ENCODE data around the gene SPOP.
"Not testable (repeated sequence)": the region's sequence is repeated elsewhere in the genome, so short reads cannot be mapped to it uniquely, and the experiment has no call there.

SPOP gene

DNA sequence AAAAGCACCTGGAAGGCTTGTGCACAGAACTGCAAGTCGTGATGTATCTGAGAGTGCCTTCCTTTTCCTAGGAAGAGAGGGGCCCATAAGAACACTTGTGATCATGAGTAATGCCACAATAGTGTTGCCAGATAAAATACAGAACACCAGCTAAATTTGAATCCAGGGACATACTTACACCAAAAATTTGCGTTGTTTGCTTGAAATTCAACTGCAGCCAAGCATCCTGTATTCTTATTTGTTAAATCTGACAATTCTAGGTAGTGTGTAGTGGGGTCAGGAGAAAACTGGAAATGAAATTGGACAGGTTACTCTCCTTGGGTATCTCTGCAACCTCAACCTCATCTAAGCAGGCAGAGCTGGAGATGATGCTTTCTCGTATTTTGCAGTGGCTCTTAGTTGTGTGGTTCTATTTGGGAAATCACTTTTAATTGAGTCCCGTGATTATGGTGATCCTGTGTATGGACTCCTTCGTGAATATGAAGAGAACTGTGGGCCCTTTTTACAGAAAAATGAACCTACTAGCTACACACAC, 17.9 kb upstream of the SPOP start:
- DNase-seq (ENCODE audit: low read depth in 2 of 2): no peak

DNA sequence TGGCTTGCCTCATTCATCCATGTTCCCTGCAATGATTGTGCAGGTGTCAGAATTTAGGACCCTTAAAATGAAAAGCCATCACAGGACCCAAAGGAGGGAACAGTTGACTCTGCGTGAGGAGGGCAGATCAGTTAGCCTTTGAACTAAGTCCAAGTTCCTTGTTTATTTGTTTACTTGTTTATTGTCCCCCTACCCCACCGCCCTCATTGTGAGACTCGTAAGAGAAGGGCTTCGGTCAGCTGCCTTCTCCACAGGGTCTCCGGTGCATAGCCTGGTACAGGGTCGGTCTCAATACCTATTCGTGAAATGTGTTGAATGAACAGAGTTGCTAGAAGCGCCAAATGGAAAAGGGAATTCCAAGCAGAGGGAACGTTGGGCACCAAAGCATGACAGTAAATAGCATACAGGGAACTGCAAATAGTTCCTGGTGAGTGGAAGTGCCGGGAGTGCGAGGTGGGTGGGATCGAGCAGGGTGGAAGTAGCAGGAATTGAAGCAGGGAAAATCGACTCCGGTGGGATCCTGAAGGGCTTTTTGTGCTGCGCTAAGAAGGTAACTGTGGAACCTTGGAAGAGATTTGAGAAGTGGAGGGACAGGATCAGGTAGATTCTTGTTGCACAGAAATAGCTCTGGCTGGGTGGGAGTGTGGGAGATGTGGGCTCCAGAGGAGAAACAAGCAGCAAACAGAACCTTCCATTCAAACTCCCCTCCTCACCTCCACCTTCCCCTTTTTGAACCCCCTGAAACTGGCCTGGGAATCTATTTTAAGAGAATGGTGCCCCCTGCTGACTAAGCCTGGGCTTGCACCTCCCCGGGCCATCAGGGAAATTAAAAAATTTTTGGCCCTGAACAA, 17.2 kb upstream of the SPOP start:
- peak; percentile 36 to 66 for DNase-seq (ENCODE audit: low read depth in 2 of 2)

DNA sequence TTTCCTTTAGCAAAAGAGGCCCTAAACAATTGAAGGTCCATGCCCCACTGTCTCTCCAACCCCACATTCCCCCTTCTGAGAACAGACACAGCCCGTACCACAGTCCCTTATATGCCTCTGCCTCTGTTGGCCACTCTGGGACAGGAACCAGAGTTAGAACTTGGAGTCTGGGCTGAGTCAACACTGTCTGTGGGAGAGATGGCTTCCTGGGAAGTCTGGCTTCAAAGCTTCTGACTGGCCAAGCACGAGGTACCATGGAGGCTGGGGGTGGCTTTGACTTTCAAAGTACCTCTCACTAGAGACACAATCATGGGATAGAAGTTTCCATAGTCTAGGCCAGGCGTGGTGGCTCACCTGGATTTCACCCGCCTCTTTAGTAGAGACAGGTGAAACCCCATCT, 14.9 kb upstream of the SPOP start:
- DNase-seq (ENCODE audit: low read depth in 2 of 2): no peak

DNA sequence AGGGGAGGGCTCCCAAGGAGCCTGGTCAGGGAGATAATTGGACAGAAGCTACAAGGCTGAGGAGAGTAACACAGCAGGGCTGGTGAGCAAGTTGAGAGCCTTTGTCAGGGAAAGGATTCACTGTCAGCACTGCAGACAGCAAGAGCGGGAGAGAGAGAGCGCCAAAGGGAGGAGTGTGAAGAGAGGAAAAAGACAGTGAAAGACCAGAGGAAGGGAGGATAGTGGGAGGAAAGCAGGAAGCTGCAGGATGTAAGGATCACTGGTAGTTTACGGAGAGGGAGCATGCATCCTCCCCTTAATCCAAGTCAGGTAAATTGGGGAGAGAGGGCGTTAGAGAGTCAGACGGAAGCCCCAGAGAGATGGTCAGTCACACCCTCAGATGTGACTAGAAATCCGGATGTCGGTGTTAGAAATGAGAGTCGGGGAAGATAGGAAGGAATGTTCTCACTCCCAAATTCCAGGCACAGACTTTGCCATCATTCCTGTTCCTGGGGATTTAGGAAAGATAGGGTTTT, 13.8 kb upstream of the SPOP start:
- no peak for DNase-seq (ENCODE audit: low read depth in 2 of 2)

DNA sequence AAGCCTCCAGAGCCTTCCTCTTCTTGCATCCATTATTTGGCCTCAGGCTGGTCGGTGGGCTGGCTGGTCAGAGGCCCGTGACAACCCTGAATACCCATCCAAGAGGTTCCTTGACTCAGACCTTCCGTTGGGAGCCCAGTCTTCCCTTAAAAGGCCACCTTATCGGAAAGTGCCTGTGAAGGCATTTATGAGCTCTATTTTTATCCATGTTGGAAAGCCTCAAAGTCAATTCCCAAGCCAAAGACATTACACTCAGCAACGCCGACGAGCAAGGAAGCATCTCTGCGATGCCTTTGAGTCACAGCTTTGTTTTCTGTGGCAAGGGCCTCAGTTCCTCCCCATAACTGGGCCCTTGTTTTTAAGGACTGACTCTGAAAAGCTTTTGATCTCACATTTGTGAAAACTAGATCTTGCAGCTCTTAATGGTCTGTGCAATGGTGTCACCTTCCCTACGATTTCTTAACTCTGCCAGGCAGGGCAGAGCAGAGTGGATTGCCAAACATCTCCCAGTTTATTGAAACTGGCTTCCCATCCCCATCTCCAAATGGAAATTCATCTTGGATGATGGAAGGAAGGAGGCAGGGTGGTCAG, 13.3 kb upstream of the SPOP start:
- DNase-seq (ENCODE audit: low read depth in 2 of 2): no peak

DNA sequence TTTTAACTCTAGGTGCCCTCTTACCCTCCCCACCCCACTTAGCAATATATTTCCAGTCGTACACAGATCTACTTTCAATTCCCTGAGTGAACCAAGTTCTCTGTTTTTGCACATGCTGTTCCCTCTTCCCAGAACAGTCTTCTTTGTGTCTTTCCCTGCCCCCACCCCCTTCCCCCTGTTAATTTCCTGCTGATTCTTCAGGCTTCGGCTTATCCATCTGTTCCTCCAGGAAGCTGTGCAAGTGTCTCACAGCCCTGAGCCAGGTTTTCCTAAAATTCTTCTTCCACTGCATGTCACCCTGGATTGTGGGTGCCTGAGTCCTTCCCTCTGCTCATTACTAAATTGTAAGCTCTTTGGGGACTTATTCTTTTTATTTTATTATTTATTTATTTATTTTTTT, 12.4 kb upstream of the SPOP start:
- DNase-seq (ENCODE audit: low read depth in 2 of 2): no peak

DNA sequence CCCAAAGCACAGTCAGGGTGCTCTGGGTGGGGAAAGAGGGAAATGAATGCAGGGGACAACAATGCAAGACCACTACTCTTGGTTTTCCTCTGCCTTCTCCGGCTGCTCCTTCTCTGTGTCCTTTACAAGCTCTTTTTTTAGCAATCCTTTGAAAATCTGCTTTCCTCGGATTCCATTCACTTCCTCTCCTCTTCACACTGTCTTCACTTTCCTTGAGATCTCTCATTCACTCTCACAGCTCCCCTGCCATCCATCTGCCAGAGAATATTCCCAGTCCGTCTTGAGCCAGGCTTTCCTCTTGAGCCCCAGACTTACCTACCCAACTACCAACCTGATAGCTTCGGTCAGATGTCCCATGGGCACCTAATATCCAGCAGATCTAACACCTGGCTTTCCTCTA, 11.0 kb upstream of the SPOP start:
- DNase-seq (ENCODE audit: low read depth in 2 of 2): no peak

DNA sequence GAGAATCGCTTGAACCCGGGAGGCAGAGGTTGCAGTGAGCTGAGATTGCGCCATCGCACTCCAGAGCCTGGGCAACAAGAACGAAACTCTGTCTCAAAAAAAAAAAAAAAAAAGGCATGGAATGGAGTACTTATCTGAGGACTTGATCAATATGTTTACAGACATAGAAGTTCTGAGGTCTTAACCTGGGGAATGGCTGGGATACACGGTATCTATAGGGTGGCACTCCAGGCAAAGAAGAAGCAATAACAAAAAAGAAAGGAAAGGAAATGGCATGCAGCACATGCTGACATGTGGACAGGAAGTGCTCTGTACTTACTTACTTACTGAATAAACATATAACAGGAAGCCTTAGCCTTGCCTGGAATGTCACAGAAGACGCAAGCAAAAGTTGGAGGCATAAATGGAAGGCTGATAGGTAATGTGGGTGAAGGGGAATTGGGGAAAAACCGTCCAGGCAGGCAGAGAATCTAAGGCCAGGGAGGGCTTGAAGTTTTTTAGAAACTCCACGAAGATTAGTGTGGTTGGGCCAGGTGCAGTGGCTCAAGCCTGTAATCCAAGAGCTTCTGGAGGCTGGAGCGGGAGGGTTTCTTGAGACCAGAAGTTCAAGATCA, 10.1 kb upstream of the SPOP start:
- no peak for DNase-seq (ENCODE audit: low read depth in 2 of 2)

DNA sequence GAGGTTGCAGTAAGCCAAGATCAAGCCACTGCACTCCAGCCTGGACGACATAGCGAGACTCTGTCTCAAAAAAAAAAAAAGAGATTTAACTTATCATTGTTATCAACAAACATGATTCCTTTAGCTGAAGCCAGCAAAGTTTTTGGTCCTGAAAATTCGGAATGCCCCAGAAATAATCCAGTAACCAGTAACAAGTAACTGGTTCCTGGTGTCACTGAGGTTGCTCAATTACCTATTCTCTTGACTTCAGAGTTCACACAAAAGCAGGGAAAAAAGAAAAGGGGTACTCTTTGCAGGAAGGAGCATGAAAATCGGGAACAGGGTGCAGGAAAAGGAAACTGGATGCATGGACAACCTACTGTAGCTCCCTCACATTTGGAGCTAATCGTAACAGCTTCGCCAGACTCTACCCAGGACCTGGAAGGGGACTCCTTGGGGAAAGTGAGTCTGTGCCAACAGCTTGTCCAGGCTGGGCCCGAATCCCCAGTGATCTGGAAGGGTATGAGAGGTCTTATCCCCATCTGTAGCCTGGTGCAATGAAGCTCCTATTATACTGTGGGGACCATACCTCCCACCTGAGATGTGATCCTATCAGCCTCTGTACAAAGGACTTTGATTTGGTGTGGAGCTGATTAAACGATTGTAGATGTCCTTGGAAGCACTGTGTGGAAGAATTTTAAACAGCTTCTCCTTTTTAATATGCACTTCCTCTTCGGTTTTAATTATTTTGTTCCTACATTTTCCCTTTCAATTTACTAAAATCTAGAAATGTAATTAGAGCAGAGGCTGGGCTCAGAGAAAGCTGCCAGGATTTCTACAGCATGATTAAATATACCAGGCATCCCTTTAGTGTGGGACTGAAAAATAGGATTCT, 3.4 kb upstream of the SPOP start:
- no peak for DNase-seq (ENCODE audit: low read depth in 2 of 2)

DNA sequence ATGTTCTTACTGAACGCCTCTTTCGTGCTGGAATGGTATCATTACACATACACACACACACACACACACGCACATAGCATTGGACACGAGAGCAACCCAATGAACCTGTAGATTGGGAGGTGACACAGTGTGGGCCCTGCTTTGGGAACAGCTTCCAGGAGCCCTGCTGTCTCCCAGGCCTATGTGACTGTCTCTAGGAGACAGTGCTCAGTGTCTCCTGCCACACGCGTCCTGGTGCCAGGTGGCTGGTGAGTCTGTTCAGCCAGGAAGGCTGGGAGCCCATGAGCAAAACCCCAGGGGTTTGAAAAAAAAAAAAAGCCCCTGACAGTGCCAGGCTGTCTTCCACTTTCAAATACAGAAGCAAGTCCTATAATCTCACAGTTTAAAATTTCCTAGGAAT, 2.4 kb upstream of the SPOP start:
- no peak for DNase-seq (ENCODE audit: low read depth in 2 of 2)

DNA sequence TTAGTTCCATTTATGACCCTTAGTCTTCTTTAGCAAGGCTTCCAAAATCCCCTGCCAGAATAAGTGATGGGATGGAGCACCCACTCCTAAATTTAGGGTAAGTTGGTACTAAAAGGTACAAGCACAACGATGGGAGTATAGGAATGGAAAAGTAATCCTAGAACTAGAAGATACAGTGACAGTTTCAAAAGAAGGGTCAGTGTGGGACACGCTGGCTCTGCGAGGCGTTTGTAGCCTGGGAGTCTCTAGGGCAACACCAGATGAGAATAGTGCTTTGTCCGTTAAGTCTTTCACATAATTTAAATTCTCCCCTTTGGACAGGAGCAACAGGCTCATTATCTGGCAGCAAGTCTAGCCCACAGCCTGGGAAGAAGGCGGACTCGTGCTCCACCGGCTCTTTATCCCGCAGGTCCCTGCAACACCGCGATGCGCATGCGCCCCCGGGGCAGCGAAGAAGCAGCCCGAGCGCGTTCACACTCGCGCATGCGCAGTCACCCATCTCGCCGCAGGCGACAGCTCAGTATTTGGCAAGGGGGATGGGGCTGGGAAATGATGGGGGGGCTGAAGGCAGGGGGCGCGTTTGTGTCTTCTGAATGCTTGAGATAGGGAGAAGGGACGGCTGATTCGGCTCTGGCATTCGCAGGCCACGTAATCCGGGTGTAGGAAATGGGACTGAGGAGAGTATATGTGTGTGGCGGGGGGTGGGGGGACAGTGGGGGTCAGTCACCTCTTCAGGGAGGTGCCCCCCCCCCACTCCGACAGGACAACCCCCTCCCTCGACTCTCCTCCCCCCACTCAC, 564 bp downstream of the SPOP start:
- peak; percentile 95 to 96 for DNase-seq (ENCODE audit: low read depth in 2 of 2)

DNA sequence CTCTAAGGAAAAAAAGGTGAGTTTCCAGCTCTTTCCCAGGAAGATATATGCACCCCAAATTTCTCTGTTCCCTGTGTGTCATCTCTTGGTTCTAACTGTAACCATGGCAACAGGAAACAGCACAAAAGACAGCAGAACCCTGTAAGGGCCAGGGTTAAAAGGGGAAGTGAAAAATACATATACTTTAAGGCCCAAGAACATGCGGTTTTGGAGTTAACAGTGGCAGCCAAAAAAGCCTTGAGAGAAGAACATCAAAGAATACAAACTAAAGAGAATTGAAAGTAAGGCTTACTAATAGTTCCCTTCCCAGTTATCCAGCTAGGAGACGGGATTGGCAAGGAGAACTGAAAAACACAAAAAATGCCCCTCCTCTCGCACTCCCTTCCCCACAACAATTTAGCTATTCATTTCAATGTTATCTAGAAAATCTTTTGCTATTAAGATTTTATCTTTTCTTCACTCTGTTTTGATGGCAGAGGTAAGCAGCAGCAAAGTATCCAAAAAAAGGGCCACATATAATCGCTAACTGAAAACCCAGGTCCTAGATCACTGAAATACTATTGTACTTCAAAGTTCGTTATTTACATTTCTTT, 1.5 kb downstream of the SPOP start:
- DNase-seq (ENCODE audit: low read depth in 2 of 2): no peak

DNA sequence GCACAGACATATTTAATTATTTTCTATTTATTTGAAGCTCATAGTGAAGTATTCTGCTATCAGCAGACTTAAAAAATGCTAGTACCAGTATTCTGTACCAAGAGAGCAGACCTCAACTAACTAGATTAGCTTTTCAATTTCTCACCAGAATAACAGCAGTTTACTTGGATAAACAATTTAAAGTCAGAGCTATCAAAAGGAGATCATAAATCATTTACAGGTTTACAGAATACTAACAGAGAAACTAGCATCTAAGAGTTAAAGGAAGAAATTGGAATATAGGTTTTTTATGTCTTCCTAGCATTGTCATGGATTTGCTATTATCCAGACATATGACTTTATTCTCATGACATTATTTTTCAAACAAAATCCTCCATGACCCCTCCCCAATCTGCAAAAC, 3.4 kb downstream of the SPOP start:
- no peak for DNase-seq (ENCODE audit: low read depth in 2 of 2)

DNA sequence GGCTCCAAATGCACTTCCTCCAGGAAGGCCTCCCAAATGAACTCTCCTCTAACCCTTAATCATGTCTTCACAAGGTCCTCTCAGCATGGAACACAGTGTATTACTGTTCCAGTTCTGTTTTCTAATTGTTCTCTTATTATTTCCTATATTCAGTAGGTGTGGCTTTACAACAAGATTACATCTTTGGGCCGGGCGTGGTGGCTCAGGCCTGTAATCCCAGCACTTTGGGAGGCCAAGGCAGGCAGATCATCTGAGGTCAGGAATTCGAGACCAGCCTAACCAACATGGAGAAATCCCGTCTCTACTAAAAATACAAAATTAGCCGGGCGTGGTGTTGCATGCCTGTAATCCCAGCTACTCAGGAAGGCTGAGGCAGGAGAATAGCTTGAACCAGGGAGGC, 4.2 kb downstream of the SPOP start:
- DNase-seq (ENCODE audit: low read depth in 2 of 2): not testable (repeated sequence)

DNA sequence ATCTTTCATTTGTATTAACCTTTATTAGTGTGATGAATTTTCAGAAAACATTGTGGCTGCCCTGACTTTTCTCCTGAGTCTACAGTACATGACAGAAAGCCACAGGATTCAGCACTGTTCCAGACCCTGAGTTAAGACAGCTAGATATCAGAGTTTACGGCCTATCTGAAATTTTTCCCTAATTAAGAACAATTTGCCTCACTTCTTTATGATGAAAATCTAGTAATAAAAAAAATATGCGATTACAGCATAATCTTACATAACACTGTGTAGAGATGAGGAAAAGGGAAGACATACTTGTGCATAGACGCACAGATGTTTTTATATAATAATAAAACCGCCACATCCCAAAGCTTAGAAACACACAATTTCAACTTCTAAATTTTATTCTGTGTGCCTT, 7.3 kb downstream of the SPOP start:
- DNase-seq (ENCODE audit: low read depth in 2 of 2): no peak

DNA sequence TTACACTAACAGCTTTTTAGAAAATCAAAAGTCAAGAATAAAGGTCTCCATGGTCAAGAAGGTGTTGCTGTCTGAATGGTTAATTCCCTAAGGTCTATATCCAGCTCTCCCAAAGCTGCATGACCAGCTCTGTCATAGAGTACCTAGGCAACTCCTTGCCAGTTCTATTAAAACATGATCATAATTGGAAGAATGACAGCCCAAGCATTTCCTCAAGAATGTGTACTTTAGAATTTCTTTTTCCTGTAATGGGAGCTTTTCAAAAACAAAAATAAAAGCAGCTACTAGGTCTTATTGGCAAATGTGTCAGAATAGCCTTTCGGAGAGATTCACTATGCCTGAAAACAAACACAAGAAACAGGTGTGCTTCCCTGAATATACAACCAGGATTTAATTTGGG, 7.9 kb downstream of the SPOP start:
- DNase-seq (ENCODE audit: low read depth in 2 of 2): no peak

DNA sequence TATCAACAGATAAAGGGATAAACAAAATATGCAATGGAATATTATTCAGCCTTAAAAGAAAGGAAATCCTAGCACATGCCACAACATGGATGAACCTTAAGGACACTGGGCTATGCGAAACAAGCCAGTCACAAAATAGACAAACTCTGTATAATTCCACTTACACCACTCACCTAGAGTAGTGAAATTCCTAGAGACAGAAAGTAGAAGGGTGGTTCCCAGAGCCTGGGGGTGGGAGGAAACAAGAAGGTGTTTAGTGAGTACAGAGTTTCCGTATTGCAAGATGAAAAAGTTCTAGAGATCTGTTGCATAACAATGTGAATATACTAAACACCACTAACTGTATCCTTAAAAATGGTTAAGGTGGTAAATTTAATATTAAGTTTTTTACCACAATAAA, 10.0 kb downstream of the SPOP start:
- no peak for DNase-seq (ENCODE audit: low read depth in 2 of 2)

DNA sequence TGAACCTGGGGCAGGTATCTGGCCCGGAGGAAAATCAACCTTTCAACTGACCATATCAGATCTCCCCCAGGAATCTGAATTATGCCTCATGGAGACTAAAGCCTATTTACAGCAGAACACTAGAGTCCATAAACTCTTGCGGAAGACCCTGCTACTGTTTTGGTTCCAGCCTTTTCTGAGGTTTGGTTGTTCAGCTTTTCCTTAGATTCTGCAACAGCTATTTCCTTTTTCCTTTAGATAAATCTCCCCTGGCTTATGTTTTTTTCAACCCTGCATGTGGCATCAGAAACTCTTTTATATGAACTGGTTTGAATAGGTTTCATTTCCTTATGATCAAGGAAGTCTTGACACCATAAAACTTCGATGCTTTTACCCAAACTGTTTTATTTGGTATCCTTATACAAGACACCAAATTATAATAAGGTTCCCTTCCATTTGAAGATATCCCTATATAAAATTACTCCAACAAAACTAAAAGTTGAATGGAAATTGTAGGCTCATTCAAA, 13.1 kb downstream of the SPOP start:
- no peak for DNase-seq (ENCODE audit: low read depth in 2 of 2)

DNA sequence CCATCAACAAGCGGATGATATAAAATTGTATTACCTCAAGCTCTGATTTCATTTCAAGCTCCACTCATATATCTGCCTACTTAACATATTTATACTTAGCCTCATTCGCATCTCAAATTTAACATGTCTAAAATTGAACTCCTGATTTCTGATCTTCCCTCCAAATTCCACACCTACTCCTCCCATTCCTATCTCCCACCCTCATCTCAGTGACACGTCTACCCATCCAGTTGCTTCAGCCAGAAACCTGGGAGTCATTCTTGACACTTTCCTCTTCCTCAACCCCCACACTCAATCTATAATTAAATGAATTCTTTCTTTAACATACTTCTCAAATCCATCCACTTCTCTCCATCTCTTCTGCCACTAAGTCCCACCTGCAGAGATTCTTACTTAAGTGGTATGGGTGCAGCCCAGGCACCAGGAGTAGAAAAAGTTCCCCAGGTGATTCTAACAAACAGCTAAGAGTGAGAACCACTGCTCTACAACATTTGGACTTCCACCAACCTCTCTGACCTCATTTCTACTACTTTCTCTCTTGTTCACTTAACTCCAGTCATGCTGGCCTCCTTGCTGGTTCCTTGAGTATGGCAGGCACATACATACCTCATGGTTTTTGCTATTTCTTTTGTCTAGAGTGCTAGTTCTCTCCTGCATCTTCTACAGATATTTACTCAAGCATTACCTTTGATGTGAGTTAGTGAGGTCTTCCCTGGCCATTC, 18.1 kb downstream of the SPOP start:
- DNase-seq (ENCODE audit: low read depth in 2 of 2): no peak

DNA sequence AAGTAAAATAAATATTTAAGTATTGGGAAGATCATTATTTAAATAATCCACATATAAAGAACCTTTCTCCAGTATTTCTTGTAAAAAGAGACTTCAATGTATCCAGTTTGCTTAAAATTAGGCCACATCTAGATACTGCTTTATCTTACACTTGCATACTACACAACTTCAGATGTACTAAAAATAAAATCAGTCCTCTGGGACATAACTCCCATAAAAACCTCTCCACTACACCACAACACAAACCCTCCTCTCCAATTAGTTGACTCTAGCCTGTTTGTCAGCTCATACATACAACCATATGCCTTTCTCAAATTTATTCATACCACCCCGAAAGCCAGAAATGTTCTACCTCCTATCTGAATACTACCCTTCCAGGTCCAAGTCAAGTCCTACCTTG, 21.6 kb downstream of the SPOP start:
- DNase-seq (ENCODE audit: low read depth in 2 of 2): no peak
